ENCODE results near the gene SH3BP4. TPM values are rescaled to one million over a fixed set of nuclear protein-coding genes. Genes with fewer than 3 reads are reported as not detected.

SH3BP4 gene
- total RNA-seq, 1 experiment from 2014 or later = 28.2 TPM

DNA sequence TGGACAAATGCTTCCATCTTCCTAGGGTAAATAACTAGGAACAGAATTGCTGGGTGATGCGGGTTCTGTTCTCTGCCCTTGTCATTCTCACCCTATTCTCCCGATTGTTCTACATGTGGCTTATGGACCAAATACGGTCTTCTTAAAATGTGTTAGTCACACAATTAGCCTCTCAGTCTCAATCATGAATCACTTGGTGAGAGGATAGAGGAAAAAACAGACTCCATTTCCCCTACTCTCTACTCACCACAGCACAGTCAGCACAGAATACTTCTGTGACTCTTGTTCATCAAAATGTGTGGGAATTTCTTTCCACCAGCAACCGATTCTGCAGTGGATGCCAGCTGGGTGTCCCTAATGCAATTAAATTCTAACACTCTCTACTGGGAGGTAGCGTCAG, 125.2 kb downstream of the SH3BP4 start:
- DNase-seq (ENCODE audit: extremely low read depth, low read depth) = no peak

DNA sequence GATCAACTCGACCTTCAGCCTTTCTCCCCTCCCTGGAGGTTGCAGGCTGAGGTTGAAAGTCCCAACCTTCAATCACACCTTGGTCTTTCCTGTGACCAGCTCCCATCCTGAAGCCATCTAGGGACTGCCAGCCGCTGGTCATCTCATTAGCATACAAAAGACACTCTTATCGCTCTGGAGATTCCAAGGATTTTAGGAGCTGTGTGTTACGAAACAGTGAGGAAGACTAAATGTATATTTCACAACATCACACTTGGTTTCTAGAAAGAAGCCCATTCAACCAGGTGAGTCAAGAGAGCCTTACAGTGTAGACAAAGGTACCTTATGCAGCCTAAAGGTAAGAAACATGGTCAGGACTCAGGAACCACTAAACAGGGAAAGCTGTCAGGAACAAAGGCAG, 126.4 kb downstream of the SH3BP4 start:
- no peak for DNase-seq (ENCODE audit: extremely low read depth, low read depth)

DNA sequence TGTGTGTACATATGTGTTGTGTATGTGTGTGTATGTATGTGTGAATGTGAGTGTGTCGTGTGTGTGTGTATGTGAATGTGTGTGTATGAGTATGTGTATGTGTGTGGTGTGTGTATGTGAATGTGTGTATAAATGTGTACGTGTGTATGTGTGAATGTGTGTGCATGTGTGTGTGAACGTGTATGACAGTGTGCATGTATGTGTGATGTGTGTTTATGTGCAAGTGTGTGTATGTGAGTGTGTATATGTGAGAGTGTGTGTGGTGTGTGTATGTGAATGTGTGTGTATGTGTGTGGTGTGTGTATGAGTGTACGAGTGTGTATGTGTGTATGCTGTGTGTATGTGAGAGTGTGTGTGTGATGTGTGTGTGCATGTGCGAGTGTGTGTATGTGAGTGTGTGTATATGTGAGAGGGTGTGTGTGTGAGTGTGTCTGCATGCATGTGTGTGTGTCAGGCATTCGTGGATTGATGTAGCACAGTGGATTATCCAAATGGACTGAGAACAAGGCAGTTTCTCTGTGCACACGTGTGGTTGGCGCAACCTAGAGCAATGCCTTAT, 127.2 kb downstream of the SH3BP4 start:
- DNase-seq (ENCODE audit: extremely low read depth, low read depth) = no peak

DNA sequence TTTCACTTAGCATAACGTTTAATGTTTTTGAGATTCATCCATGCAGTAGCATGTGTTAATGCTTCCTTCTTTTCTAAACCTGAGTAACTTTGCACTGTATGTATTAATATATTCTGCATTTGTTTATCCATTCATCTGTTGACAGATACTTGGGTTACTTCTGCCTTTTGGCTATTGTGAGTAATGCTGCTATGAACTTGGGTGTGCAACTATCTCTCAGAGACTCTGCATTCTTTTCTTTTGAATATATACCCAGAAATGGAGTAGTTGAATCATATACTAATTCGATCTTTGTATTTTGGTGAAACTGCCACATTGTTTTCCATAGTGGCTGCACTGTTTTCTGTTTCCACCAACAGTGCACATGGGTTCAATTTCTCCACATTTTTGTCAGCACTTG, 128.3 kb downstream of the SH3BP4 start:
- DNase-seq (ENCODE audit: extremely low read depth, low read depth) = no peak

DNA sequence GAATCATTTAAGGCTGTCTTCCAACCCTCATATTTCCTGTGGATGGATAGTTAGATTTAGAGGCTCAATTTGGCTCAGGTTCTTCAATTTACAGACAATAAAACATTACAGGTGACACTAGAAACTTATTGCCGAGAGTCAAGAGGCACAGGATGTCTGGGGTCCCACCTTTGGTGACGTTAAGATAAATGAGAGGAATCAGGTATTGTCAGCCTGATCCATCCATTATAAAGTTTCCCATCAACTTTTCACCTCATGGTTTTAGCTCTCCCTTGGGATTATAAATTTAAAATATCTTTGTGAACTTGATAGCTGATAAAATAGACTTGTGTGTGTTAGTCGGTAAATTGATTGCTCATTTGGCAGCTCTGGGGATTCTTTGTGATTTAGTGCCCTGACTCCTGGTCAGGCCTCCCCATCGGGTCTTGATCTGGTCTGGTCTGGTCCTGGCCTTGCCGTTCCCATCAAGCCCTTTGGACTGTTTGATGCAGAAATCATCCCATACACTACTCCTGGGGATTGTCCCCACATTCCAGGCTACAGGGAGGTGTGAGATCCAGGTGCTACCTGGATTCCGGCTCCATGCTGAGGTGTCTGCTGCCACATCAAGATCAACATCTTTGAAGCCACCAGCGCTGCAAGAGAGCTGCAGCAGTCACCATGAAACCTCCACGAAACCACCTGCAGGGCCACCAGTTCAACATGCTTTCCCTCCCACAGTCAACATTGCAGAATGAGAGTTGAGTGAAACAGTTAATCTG, 130.9 kb downstream of the SH3BP4 start:
- no peak for DNase-seq (ENCODE audit: extremely low read depth, low read depth)

DNA sequence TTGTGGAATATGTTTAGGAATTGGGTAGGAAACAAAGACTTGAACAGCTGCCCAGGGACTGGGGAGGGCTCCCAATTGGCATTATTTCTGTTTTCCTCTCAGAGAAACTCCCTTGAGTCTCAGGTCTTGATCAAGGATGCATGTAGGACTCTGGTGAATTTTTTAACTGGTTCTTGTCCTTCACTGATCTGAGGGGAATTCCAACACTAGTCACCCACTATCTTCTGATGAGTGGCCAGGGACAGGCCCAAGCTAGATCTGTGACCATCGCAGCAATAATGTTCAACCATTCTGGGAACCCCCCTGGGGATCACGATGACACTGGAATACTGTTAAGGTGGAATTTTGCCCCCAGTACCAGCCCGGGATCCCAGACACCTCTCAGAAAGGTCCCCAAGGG, 132.0 kb downstream of the SH3BP4 start:
- DNase-seq (ENCODE audit: extremely low read depth, low read depth) = no peak

DNA sequence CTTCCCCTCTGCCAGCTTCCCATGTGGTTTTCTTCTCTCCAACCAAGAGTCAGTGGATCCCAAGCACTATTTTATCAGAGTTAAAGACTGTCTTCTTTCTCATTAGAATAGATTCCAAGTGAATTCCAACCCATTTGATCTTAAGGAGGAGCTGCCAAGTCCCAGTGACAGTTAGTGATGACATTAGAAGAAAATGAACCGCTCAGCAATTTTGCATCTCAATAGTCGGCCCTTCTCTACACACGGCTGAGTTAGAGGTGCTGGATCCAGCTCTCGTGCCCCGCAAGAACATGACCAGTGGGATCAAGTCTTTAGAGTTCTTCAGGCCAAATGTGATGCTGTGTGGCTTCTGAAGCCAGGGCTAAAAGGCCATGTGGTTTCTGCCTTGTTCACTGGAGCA, 132.6 kb downstream of the SH3BP4 start:
- DNase-seq (ENCODE audit: extremely low read depth, low read depth) = no peak

DNA sequence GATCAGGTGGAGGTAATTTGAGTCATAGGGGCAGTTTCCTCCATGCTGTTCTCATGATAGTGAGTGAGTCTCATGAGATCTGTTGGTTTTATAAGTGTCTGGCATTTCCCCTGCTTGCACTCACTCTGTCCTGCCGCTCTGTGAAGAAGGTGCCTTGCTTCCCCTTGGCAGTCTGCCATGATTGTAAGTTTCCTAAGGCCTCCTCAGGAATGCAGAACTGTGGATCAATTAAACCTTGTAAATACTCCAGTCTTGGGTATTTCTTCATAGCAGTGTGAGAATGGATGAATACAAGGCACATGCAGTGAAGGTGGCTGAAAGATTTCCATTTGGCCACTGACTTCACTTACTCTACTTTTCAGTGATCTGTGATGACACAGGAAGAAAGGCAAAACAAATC, 133.7 kb downstream of the SH3BP4 start:
- DNase-seq (ENCODE audit: extremely low read depth, low read depth) = no peak

DNA sequence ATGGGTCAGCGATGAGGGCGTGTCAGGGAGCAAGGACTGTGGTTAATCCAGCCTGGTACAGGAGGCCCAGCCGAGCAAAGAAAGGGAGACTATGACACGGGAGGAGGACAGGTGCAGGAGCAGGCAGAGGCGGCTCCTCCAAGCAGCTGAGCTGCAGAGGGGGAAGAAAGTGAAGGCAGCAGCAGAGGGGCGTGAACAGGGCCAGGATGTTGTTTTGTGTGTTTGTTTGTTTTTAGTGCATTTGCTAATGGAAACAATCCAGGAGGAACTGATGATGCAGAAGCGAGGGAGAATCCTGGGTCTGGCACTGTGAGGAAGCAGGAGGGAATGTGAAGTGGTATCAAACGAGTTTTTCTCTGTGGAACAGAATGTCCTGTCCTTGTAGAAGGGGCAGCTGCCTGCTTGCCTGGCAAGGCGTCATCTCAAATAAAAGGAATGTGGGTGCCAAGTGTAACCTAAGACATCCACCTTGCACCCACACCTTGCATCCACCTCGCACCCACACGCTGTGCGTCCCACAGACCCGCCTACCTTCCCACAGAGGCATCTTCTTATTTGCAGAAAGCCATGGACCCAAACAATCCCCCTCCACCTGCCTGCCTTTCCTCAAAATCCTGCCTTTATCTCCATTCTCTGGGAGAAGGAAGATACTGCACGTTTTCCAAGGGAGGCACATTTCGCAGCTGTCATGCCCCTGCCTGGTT, 134.8 kb downstream of the SH3BP4 start:
- DNase-seq (ENCODE audit: extremely low read depth, low read depth) = no peak

DNA sequence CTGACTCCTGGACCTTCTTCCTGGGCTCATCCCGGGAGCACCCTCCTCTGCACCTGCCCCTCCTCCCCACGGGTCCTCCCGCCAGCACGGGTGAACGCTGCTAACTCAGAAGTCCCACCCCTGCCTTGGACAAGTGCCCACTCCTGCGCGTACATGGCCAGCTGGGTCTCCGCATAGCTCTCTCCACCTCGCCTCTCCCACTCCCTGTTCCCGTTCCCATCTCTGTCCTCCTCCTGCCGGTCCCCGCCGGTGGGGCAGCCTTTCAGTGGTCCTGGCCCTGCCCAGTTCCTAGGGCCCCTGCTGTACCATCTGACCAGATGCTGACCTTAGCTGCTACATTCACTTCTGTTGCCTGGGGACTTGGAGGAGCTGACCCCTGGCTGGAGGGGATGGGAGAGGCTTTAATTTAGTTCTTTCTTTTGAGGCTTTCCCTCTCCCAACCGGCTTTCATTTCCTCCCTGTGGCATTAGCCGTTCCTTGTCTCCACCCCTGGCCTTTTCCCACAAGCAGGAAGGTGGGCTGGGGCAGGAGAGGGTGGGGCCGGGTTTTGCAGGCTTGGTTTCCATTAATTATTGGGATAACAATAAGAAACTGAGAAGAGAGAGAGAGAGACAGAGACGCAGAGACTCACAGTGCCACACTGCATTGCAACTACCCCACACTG, 136.1 kb downstream of the SH3BP4 start:
- DNase-seq (ENCODE audit: extremely low read depth, low read depth) = no peak

DNA sequence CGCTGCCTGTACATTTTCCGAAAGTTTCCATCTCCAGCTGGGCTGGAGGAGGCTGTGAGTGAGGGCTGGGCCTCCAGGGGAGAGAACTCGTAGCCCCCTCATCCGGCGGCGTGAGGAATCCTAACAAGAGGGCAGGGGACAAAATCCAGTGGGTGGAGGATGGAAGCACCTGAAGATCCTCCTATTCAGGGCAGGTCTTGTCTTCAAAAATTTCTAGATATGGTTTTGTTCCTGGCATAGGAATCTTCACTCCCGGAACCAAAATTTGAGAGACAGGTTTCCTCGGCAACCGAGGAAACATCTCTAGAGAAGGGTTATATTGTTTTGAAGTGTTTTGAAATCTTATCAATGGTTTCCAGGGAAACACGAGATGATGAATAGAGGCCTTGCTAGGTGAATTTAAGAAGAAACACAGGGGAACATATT, 136.7 kb downstream of the SH3BP4 start:
- DNase-seq (ENCODE audit: extremely low read depth, low read depth) = no peak

DNA sequence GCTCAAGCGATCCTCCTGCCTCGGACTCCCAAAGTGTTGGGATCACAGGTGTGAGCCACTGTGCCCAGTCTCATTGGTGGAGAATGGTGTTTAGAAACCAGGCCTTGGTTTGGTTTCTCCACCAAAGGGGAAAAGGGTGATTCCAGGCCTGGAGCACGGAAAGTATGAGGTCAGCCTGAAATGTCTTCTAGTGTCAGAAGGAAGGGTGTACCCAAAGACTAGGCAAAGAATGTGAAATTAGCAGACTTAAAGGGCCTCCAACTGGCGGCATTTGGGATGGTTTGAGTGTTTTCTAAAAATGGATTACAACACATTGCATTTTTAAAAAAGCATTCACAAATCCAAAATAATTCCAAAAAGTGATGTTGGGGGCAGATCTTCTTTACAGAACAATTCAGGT, 139.6 kb downstream of the SH3BP4 start:
- no peak for DNase-seq (ENCODE audit: extremely low read depth, low read depth)

DNA sequence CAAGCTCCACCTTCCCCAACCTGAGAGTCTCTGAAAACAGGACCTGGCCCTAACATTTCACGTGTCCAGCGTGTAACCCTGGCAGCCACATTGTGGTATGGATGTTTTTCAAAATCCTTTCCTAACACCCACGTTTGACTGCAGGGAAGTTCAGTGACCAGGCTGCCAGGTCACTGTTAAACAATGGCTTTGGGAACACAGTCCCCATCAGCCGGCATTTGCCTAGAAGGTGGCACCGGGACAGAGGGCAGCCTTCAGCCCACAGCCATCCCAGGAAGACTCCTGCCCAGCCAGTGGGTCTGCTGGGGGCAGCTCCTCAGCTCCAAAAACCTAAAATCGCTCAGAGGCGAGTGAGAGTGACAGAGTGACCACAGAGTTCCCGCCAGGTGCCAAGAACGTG, 140.2 kb downstream of the SH3BP4 start:
- no peak for DNase-seq (ENCODE audit: extremely low read depth, low read depth)

DNA sequence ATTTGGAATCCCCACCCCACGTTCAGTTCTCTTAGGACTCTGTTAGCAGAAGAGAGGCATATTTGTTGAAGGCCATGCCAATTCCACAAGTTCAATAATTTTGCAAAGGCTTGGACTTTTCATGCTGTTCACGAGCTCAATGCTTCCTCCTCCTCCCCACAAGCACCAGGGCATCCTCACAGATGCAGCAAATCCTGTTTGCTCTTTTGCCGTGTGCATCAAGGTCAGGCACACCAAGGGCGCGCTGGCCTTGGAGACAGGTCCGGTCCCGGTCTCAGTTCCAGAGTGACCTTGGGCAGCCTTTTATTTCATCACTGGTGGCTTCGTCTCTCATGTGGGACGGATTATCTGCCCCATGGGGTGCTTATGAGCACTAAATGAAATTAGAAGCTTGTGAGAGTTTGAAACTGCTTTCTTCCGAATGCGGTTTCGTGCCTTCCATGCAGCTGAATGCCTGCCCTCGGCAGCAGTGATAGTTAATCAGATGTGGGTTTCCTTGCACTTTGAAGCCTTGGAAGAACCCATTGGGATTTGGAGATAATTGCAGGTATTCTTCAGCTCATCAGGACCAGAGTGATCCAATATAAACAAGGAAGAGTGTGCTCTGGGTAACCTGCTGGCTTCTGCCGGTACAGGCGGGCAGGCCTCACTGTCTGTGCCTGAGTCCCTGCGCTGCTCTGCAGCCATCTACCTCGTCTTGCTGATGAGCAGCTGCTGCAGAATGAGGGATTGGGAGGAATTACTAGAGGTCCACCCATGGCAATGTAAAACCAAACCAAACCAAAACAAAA, 140.8 kb downstream of the SH3BP4 start:
- DNase-seq (ENCODE audit: extremely low read depth, low read depth) = no peak

DNA sequence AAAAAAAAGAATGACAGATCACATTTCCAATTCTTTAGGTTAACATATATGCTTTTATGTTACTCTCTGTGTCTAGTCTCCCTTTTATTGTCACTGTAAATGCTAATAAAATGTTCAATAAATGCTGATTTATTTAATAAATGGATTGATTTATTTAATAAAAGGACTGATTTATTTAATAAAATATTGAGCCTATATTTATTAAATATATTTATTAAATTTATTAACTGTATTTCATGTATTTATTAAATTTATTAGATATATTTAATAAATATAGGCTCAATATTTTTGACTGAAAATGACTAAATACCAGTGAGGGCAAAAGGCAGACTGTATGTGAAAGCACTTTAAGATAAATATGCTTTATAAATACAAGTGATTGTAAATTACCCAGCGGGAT, 142.6 kb downstream of the SH3BP4 start:
- no peak for DNase-seq (ENCODE audit: extremely low read depth, low read depth)

DNA sequence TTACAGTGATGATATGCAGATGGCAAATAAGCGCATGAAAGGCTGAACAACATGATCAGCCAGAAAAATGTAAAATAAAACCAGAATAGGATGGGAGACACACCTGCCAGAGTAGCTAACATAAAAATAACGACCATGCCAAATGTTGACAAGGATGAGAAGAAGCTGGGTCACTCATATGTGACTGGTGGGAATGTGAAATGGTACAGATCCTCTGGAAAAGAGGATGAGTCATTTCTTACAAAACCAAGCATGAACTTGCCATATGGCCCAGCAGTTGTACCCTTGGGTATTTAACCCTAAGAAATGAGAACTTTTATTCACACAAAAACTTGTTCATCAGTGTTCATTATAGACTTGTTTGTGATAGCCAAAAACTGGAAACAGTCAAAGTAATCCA, 143.8 kb downstream of the SH3BP4 start:
- DNase-seq (ENCODE audit: extremely low read depth, low read depth) = no peak

DNA sequence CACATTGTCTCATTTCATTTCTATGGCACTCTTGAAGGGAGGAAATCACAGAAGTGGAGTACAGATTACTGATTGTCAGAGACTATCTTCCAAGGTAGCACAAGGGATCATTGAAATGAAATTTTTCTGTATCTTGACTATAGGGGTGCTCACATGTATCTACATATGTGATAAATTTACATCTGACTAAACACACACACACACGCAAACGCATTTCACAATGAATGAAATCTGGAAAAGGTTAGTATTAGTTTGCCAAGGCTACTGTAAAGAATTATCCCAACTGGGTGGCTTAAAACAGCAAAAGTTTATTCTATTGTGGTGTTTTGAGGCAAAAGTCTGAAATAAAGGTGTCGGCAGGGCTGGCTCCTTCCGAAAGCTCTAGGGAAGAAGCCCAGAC, 144.6 kb downstream of the SH3BP4 start:
- no peak for DNase-seq (ENCODE audit: extremely low read depth, low read depth)

DNA sequence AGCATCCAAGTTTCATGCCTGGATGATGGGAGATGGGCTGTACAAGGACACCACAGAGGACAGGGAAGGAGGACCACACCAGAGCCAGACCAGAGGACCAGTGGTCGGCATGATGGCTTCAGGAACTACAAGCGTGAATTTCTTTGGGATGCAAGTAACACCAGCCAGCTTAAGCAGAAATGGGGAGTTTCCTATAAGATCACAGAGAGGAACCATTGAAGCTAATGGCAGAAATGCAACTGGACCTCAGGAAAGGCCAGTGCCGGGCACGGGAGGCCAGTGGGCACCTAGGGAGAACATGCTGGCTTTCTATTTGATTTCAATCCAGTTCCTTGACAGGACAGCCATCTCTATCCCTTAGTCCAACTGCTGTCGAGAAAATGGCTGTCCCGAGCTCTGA, 145.4 kb downstream of the SH3BP4 start:
- no peak for DNase-seq (ENCODE audit: extremely low read depth, low read depth)

DNA sequence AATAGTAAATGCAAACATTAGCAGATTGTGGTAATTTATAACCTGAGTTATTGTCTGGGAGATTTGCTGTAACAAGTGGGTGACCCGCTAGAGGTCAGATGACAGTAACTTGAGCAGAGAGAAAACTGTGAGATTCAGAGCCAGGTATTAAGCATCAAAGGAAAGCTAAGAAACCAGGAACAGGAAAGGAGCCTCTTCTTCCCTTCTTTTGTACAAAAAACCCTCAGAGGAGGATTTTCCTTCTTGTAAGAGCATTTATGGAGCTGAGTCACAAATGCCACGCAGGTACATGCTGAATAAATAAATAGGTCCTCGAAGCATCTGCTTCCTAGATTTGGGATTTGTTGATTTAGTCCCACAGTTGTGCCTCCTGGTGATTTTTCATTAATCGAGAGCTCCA, 146.5 kb downstream of the SH3BP4 start:
- DNase-seq (ENCODE audit: extremely low read depth, low read depth) = no peak

DNA sequence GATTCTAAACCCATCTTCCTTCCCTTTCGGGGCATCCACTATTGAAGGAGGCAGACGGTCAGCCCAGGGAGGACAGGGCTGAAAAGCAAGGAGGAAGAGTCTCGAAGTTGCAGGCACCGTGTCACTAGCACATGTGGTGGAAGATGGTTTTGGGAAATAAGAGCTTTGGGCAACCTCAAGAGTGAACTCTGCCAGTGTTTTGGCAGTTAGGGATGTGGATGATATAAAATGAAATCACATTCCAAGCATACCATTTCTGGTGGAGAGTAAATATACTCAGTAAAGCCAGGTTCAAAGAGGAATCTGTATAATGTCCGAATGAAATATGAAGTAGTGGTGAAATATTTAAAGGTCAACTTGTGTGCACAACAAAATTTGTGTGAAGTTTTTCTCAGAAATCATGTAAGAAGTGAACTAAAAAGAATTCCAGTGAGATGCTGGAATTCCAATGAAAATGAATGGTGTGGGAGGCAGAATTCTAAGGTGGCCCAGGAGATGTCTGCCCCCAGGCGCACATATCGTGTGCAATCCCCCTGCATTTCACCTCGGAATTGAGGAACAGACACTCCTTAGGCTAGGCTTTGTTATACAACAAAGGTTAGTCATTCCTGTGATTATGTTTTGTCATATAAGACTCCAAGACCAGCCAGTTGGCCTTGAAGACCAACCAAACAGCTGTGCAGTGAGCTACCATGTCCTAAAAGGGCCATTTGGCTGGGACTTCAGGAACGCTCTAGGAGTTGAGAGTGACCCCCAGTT, 147.1 kb downstream of the SH3BP4 start:
- no peak for DNase-seq (ENCODE audit: extremely low read depth, low read depth)

Data from NCI-H460 (cell line).